Colon (tissue), 2 donors: ENCODE results near the gene HMCN2.

ENCODE experiments used
- FAIRE-seq: peaks from 2 replicates; lab custom pipeline; 2012; peaks lifted over from hg19 to GRCh38; lab: Jason Lieb, UNC
- donor health status: control.
- donor health status: control.

HMCN2 gene

DNA sequence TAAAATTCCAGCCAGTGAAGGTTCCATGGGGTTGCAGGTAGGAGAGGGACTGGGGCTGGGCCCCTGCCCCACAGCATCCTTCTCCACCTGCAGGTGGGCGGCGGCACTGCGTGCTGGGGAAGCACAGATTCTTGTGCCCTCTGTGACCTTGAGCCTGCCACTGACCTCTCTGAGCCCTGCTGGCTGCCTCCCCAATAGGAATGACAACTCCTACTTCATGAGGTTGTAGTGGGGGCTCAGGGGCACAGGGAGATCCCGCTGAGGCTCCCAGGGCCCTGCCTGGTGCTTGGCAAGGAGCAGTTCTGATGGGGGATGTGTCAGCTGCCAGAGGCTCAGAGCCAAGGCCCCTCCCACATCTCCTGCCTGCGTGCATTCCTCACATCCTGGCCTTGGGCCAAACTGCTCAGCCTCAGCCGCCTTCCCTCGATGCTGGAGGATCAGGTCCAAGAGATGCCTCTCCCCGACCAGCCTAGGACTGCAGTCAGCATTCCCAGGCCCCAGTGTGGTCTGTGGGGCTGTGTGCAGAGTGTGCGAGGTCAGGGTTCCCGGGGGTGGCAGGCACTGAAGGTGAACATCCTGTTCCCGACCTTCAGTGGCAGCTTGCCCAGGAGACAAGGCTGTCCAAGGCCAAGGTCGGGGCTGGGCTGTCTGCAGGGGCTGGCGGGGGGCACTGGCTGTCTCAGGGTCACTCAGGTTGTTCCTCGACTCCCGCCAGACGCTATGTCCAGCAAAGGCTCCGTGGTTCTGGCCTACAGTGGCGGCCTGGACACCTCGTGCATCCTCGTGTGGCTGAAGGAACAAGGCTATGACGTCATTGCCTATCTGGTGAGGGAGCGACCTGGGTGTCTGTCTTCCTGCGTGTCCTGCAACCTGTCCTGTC lies 186.2 kb downstream of the HMCN2 start:
- FAIRE-seq = no peak

DNA sequence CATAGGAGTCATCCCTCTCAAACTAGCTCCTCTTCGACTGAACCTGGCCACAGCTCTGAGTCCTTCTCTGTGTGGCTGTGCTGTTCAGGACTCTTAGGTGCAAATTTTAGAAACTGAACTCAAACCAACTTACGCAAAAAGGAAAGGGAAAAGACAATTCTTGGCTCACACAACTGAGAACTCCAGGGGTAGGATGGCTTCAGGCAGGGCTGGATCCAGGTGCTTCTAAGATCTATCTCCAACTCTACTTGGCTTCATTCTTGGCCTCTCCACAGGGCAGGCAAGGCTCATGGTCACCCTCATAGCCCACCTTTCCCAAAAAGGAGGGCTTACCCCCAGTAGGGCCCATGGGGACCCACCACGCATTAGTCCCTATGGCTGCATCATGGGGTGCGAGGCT lies 187.3 kb downstream of the HMCN2 start:
- no peak for FAIRE-seq

DNA sequence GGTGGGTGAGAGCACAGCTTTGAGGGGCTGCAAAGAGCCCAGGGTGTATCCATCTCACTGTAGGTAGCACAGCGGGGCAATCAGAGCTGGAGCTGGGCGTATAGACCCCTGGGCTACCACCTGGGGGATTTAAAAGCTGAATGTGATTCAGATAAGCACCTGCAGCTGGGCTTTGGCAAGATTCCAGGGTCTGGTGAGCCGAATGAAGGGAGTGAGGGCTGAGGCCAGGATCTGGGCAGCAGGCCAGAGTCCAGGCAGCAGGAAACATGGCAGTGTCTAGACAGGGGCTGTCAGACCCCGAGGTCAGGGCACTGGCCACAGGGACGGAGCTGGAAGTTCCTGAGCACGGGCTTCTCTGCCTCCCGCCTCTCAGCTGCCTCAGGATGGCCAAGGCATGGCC lies 187.9 kb downstream of the HMCN2 start:
- FAIRE-seq = no peak

DNA sequence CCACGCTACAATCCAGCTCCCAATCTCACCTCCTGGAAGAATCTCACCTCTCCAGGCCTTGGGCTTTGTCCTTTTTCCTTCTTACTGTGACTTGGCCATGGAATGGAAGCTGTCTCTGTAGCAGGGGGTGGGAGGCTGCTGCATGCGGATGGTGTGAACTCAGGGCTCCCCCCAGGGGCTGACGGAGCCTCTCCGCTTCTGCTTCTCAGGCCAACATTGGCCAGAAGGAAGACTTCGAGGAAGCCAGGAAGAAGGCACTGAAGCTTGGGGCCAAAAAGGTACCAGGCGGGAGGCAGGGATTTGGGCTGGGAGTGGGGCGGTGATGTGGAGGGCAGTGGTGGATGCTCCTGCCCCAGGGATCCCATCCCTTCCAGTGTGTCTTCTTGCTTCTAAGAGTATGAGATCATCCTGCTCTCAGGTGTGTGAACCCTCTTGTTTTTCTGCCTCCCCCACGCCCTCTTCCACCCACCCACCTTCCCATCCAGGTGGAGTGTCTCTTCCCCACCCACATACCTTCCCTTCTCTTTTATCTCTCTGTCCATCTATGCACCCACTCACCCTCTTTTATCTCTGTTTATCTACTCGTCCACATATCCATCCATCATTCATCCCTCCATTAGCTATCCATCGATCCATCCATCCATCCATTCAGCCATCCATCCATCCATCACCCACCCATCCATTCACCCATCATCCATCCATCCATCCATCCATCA lies 188.7 kb downstream of the HMCN2 start:
- FAIRE-seq = no peak

DNA sequence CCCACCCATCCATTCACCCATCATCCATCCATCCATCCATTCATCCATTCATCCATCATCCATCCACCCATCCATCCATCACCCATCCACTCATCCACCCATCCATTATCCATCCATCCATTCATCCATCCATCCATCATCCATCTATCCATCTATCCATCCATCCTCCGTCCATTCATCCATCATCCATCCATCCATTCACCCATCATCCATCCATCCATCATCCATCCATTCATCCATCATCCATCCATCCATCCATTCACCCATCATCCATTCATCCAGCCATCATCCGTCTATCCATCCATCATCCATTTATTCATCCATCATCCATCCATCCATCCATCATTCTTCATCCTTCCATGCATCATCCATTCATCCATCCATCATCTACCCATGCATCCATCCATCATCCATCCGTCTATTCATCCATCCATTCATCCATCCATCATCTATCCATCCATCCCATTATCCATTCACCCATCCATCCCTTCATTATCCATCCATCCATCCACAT lies 189.3 kb downstream of the HMCN2 start:
- no peak for FAIRE-seq

DNA sequence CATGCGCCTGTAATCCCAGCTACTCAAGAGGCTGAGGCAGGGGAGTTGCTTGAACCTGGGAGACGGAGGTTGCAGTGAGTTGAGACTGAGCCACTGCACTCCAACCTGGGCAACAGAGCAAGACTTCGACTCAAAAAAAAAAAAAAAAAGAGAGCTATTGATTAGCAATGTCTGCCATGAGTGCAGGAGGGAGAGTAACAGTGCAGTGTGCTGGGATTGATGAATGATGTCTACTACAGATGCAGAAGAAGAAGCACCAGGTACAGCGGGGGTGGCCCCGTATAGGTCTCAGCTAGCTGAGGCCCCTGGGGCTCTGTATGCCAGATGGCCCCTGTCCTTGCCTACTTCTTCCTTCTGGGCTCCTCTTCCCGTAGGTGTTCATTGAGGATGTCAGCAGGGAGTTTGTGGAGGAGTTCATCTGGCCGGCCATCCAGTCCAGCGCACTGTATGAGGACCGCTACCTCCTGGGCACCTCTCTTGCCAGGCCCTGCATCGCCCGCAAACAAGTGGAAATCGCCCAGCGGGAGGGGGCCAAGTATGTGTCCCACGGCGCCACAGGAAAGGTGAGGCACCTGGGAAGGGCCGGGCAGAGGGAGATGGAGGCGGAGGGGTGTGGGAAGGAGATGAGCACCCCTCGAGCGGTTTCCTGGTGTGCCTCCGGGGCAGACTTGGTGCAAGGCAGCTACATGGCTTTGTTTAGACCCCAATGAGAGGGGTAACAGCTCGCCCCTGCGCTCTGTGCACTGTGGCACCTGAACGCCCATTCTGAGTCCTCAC lies 192.7 kb downstream of the HMCN2 start:
- no peak for FAIRE-seq

DNA sequence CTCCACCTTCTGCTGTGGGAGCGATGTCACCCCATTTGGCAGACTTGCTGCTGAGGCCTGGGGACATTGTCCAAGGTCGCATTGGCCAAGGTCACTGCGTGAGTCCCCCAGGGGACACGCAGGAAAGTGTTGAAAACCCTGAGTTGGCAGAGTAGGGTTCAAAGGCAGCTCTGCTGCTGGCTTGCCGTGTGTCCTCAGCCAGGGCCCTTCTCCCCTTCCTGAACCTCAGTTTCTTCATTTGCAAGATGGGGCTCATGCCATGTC lies 193.2 kb downstream of the HMCN2 start:
- FAIRE-seq = no peak

DNA sequence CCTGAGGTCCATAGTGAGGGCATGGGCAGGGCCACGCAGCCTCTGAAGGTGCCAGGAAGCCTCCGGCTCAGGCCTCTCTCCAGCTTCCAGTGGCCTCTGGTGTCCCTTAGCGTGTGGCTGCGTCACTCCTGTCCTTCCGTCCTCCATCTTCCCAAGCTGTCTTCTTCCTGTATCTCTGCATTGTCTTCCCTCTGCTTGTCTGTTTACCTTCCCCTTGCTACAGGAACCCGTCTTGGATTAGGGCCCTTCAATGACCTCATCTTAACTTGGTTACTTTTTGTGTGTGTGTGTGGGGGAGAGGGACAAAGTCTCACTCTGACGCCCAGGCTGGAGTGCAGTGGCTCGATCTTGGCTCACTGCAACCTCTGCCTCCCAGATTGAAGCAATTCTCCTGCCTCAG lies 193.6 kb downstream of the HMCN2 start:
- FAIRE-seq = no peak

DNA sequence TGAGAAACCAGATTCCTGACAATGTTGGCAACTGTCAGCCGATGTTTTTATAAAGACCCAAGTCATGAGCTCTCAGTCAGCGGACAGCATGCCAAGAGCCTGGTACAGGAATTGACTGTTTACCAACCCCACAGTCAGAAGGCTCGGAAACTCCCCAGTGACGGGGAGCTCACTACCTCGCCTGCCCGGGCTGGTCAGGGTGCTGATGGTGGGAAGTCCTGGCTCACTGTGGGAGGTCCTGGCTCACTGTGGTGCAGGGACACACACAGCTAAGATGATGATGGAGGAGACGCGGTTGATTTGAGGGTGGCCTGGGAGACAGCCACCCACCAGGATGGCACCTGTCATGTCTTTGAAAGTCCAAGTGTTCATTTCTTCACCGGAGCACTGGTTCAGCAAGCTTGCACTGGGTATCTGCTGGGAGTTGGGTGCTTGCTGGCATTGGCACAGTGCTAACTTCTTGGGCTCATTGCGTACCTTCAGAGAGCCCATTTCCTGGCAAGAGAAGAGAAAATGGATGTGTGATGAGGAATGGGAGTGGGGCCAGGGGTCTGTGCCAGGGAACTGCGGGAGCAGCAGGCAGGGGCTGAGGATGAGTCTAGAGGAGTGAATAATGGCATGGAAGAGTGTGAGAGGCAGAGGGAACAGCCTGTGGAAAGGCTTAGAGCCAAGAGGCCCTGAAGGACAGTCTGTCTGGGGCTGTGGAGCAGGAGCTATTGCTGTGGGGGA lies 194.5 kb downstream of the HMCN2 start:
- FAIRE-seq = no peak

DNA sequence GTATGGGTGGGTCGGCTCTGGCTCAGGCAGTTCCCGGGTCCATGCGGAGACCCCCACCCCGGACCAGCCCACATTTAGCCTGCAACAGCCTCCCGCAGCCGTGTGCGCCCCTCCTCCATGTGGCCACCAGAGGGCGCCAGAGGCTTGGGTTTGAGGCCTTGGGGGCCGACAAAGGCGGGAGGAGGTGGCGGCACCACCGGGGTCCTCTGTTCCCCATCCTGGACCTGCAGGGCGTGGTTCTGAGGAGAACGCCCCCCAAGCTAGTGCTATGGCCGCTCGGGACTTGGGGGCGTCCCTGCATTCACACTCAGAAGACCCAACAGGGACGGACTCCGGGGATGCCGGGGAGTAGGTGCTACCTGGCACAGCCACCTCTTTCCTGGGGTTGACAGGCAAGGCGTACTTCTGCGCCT lies 195.7 kb downstream of the HMCN2 start:
- FAIRE-seq = no peak

DNA sequence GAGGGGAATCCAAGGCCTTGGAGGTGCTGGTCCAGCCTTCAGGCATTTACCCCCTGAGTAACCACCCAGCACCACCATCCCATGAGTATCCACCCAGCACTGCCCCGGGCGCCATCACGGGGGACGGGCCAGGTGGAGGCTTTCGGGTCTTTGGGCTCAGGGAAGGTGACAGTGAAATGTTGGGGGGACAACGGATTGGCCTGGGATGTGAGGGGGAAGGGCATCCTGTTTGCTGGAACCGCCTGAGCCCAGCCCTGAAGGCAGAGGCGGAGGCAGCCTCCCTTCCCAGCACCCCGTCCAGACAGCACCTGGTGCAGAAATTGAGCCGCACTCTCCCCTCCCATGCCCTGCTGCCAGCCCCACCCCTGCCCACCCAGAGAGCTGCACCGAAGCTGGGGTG lies 196.2 kb downstream of the HMCN2 start:
- FAIRE-seq = no peak

DNA sequence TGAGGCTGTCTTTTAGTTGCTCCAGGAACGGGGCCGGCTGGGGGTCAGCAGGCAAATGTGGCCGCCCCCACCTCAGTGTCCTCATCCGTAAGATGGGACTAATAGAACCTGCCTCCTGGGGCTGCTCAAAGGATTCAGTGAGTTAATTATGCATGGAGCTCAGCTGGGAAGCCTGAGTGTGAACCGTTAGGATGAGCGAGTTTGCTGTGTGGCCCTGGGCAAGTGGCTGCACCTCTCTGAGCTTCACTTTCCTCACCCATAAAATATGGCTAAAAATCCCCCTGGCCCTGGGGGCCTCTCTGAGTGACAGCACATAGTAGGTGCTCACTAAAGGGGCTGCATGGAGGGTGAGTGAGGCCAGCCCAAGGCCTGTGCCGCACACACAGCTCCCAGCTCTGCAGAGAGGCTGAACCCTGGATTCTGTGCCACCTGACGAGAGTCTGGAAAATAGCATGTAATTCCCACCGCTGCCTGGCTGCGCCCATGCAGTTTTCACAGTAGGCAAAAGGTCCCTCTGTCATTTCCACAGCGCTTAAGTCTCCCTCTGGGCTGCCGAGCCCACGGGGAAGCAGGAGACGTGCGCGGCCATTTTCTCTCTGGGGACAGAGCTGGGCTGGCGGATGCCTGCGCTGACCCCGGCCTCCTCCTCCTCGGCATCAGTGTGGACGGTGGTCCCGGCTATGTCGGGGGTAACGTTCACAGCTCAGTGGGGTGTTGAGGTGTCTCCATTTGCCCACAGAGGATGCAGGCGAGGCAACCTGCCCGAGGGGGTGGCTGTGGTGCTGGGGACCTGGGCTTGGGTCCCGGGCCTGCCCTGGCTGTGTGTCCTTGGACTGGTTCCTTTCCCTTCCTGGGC lies 197.4 kb downstream of the HMCN2 start:
- no peak for FAIRE-seq

DNA sequence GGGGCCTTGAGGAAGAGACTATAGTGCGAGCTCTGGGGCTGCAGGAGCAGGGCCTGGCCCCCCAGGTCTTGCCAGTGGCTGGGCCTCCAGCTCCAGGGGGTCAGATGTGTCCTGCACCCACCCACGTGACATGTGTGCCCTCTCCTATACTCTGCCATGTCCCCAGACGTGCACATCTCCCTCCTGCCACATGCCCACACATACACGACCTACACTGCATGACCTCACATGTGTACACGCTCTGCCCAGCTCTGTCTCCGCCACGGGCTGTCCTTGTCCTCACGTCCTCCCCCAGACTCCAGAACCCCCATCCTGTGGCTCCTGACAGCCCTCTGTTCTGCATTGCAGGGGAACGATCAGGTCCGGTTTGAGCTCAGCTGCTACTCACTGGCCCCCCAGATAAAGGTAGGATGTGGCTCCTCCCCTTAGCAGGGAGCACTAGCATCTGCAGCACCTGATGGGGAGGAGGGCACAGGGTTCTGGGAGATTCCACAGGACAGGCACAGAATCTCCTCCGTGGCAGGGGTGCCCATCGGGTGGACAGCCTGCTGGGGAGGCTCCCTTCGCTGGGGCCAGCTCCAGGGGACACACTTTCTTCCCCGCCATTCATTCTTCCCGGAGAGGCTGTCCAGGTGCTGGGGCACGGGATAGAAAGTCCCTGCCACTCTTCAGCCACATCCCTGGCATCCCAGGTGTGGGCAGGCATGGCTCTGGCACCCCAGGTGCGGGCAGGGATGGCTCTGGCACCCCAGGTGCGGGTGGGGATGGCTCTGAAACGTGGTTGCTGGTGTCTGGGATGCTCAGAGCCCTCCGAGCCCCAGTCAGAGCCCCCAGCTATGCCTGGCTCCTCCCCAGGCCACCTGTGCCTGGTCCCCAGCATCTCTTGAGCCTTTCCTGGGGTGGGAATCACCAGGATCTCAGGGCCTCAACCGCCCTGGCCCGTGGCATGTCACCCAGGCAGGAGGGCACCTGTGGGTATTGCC lies 198.5 kb downstream of the HMCN2 start:
- no peak for FAIRE-seq

DNA sequence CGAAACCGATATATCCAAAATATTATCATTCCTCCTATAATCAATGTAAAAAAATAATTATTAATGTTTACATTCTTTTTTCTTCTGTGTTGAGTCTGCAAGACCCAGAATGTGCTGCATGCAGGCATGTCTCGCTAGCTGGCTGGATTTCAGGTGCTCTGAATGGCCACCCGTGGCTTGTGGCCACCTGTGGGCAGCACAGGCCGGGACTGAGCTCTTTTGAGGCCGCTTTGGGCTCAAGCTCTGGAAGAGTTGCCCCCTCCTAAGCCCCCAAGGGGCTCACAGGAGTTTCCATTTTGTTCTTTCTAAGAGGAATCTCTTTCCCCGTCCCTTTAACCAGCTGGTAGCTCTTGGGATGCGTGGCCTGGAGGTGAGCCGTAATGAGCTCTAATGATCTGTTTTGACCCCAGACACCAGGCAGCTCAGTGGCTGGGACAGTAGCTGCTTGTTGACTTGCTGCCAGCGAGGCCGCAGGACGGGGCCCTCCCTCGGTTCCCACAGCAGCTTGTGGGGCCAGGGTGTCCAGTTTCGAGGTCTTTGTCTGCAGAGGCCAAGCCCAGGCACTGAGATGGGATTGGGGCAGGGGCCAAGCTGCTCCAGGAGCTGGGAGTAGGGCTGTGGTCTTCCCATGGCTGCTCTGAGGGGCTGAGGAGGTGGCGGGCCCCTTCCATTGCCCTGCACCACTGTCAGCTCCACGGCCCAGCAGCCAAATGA lies 200.0 kb downstream of the HMCN2 start:
- FAIRE-seq = no peak

DNA sequence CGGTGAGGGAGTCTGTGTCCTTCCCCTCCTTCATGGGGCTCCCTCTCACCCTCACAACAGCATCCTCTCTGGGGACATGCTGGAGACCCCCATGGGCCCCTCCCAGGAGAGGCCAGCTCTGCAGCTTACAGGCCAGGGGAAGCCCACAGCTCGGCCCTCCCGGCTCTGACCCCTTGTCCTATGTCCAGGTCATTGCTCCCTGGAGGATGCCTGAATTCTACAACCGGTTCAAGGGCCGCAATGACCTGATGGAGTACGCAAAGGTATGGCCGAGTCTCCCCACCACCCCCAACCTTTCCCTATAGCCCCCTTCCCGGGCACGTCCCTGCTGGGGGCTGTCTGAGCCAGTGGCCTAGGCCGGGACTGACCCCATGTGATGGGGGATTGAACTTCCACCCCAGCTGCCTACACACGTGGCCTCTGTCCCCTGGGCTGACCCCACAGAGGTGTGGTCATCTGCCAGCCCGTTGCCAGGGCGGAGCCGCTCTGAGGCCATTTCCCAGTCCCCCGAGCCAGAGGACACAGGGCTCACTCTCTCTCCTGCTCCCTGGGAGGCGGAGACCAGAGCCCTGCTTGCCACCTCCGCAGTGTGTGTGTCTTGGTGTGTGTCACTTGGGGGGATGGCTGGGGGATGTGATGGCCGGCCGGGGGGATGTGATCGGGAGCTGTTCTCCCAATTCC lies 201.1 kb downstream of the HMCN2 start:
- no peak for FAIRE-seq

DNA sequence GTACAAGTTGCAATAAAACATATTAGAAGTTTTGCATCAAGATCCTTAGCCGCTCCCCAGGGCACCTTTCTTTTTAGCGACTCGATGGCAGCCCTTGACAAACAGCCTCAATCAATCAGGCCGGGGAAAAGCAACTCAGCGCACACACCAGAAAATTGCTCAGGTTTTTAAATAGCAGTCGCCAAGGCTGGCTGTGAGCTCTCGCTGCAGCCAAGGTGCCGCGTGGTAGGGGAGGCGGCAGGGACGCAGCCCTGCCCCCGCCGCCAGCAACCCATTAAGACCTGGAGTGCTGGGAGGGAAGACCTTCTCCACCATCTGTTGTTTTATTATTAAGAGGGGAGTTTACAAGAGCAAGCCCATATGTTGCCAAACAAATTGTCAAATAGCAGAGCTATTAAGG lies 201.8 kb downstream of the HMCN2 start:
- FAIRE-seq = no peak

DNA sequence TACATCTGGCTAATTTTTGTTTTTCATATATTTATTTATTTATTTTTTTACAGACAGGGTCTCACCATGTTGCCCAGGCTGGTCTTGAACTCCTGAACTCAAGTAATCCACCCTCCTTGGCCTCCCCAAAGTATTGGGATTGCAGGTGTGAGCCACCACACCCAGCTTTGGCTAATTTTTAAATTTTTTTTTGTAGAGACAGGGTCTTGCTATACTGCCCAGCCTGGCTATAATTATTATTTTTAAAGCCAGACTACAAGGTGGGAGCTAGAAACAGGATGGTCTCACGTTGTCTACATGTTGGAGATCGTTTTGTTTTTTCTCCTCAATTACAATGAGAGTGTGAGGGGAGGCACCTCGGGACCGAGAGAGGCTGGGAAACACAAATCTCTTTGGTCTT lies 203.0 kb downstream of the HMCN2 start:
- FAIRE-seq = no peak

DNA sequence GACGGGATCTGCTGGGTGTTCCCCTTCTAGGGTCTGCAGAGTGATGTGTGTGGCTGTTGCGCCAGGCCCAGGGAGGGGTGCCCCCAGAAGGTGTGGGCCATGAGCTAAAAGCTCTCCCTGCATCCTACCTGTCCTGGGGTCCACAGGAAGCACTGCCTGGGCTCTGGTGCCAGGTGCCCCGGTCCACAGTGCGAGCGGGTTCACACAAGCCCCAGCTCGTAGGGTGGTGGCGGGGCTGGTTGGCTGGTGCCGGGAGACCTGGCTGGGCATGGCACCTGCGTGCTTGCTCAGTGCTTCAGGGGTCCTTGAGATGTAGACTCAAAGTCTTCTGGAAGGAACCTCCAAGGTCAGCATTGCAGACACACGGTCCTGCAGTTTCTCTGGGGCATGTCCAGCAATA lies 204.7 kb downstream of the HMCN2 start:
- no peak for FAIRE-seq

DNA sequence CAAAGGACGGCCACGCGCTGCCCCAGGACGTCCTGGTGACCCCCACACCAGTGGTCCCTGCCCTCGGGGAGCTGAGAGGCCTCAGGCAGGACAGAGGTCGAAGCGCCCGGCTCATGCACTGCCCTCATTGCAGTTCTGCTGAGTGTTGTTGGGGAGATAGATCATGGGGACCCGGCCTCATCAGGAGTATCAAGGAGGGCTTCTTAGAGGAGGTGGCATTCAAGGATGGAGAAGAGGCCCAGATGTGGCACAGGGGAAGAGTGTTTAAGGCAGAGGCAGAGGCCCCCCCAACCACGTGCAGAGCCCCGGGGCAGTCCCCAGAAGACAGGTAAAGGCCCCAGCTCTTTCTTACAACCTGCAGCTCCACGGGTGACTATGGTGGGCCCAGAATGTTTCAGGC lies 205.4 kb downstream of the HMCN2 start:
- FAIRE-seq = no peak
